ENCODE results near the gene LRRN4.

GRCh38 chr20:6101346-6101745 lies 47.5 kb upstream of the LRRN4 start:
- TF ChIP-seq CTCF (IDR thresholded peaks at IDR 0.05) (no peak), POLR2A (IDR thresholded peaks at IDR 0.05) (no peak)
